ENCODE results near the gene TADA2A. TPM values are rescaled to one million over a fixed set of nuclear protein-coding genes. Genes with fewer than 3 reads are reported as not detected.

TADA2A gene
- total RNA-seq, 1 experiment from 2014 or later = 17.5 TPM

DNA sequence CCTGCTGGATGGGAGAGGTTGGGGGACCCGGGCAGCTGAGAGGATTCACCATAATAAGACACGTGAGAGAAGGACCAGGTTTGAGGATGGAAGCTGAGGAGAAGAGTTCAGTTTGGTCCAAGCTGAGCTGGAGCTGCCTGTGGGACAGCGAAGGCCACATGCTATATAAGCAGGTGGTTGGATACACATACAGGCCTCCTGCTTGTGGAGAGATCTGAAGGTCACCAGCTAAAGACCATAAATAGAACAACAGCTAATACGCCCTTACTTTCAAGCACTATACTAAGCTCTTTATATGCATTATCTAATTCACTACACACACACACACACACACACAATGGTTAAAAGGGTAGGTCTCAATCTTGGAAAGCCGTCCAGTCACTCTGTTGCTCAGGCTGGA is 115.1 kb downstream of the TADA2A start:
- DNase-seq (ENCODE audit: low read depth) = no peak

DNA sequence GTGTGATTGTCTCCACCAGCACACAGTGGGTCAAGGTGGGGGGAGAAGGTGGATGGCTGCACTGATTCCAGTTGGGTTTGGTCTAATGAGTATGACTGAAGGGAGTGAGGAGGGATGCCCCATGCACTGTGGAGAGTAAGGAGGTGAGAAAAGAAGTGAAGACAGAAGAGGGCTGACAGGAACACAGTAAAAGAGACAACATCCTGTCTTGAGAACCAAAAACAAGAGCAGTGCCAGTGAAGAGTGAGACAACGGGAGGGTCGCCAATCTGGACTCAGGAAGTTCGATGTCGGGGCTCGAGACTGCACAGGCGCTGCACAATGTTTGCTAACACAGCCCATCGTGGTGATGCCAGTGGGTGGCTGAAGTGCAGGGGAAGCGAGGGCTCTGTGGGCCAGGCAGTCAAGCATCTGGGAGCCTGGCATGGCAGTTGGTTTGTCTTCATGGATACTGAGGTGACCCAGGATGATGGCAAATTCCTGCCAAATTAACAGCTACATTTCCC is 117.1 kb downstream of the TADA2A start:
- DNase-seq (ENCODE audit: low read depth) = no peak

DNA sequence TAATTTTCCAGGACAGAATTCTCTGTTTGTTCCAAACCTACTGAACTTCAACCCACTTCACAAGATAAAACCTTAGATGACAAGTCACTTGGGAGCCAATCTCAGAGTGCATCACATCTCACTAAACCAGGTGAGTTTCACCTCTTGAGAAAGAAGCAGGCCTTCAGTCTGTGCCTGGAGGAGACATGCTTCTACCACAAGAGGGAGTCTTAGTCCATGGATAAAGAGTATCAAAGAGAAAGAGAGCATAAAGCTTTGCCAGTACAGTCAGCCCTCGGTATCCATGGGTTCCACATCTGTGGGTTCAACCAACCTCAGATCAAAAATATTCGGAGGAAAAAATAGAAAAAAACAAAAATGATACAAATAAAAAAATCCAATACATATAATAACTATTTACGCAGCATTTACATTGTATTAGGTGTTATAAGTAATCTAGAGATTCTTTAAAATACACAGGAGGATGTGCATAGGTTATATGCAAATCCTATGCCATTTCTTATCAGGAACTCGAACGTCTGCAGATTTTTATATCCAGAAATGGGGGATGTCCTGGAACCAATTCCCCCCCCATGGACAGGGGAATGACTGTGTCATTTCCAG is 120.7 kb downstream of the TADA2A start:
- DNase-seq (ENCODE audit: low read depth) = peak; percentile 57

Other genes starting within 250 kb of the TADA2A start
- gene C17orf78, start 30.9 kb upstream of the TADA2A start, total RNA-seq (2014; rRNA removed; shearing (Covaris generic)) = not detected in 2 replicates
- 16.2 and 33.7 TPM in 2 replicates for gene ACACA, start 50 bp upstream of the TADA2A start, total RNA-seq (2014; rRNA removed; shearing (Covaris generic))
- 71.2 and 94.7 TPM in 2 replicates for gene DUSP14, start 83.0 kb downstream of the TADA2A start, total RNA-seq (2014; rRNA removed; shearing (Covaris generic))
- gene SYNRG, start 202.5 kb downstream of the TADA2A start, total RNA-seq (2014; rRNA removed; shearing (Covaris generic)) = 5.9 and 10.5 TPM in 2 replicates
- 16.6 and 31.7 TPM in 2 replicates for gene DDX52, start 236.6 kb downstream of the TADA2A start, total RNA-seq (2014; rRNA removed; shearing (Covaris generic))

All from M059J (cell line).